PC-3 (cell line): ENCODE measurements around the gene PCGF2.

Experiments used
- CTCF ChIP-seq: fragments of 300-600 bp; sonication (generic); conservative IDR thresholded peaks from 2 replicates; pipeline ENCODE4 v1.5.1; 2017; ENCODE audit warnings: antibody characterized with exemption, low read depth, mild to moderate bottlenecking, low read length
- EZH2 ChIP-seq: fragments of 300-600 bp; sonication (generic); IDR thresholded peaks from one replicate; pipeline ENCODE4 v1.6.1; 2017; ENCODE audit warnings: antibody characterized with exemption, mild to moderate bottlenecking, low read length; ENCODE audit not compliant: unreplicated experiment
- EZH2phosphoT487 ChIP-seq: fragments of 300-600 bp; sonication (generic); IDR thresholded peaks from 2 replicates; pipeline ENCODE4 v1.6.1; 2018; ENCODE audit warnings: mild to moderate bottlenecking, antibody characterized with exemption, low read length, borderline replicate concordance

- TF ChIP-seq CTCF (no peak), EZH2phosphoT487 (no peak), EZH2 (no peak)
Observed at GRCh38 chr17:38751144-38751807, 3.1 kb upstream of the PCGF2 start.
